Retina (tissue), 1 donor: Measurements from ENCODE around the gene AMTN.
"Not testable (repeated sequence)": the region's sequence is repeated elsewhere in the genome, so short reads cannot be mapped to it uniquely, and the experiment has no call there.

Experiments used
- DNase-seq: peaks from one replicate; pipeline ENCODE4 v3.0.0-alpha.2; 2016

The AMTN gene

GRCh38 chr4:70518269-70518668 lies at the start of gene AMTN:
Gene AMTN (plus strand): TSS chr4:70518569. CDS start chr4:70518778, 209 bp downstream.
- no peak for DNase-seq

- no peak for DNase-seq
These were observed 46.5 kb upstream of the AMTN start, which contains the start of gene MUC7 for GRCh38 chr4:70471897-70472296. Gene MUC7 (plus strand): TSS chr4:70472197. CDS start chr4:70474022, 1,825 bp downstream.

GRCh38 chr4:70473679-70474078 lies 44.7 kb upstream of the AMTN start:
- no peak for DNase-seq

GRCh38 chr4:70488748-70489147 lies 29.6 kb upstream of the AMTN start:
- no peak for DNase-seq

- no peak for DNase-seq
These were observed 22.1 kb upstream of the AMTN start for GRCh38 chr4:70496231-70496630.

GRCh38 chr4:70501838-70502237 lies 16.5 kb upstream of the AMTN start:
- not testable (repeated sequence) for DNase-seq

GRCh38 chr4:70504733-70505132 lies 13.6 kb upstream of the AMTN start:
- no peak for DNase-seq

GRCh38 chr4:70505151-70505748 lies 13.1 kb upstream of the AMTN start:
- DNase-seq: peak; percentile 56

- no peak for DNase-seq
These were observed 9.6 kb upstream of the AMTN start for GRCh38 chr4:70508801-70509200.

- DNase-seq: no peak
These were observed 7.0 kb upstream of the AMTN start for GRCh38 chr4:70511365-70511764.

- no peak for DNase-seq
These were observed 2.8 kb upstream of the AMTN start for GRCh38 chr4:70515367-70516250.

- DNase-seq: no peak
These were observed 347 bp downstream of the AMTN start for GRCh38 chr4:70518716-70519115.

- DNase-seq: no peak
These were observed 4.3 kb downstream of the AMTN start for GRCh38 chr4:70522626-70523025.

GRCh38 chr4:70530997-70531396 lies 12.6 kb downstream of the AMTN start:
- DNase-seq: no peak

- no peak for DNase-seq
These were observed 13.6 kb downstream of the AMTN start for GRCh38 chr4:70531981-70532380.

- DNase-seq: no peak
These were observed 14.8 kb downstream of the AMTN start for GRCh38 chr4:70533211-70533610.

- DNase-seq: no peak
These were observed 15.4 kb downstream of the AMTN start for GRCh38 chr4:70533791-70534190.

GRCh38 chr4:70534886-70535285 lies 16.5 kb downstream of the AMTN start:
- DNase-seq: not testable (repeated sequence)

- no peak for DNase-seq
These were observed 20.5 kb downstream of the AMTN start for GRCh38 chr4:70538869-70539268.

GRCh38 chr4:70544279-70544868 lies 26.0 kb downstream of the AMTN start:
- peak; percentile 5 for DNase-seq

- DNase-seq: no peak
These were observed 38.5 kb downstream of the AMTN start for GRCh38 chr4:70556856-70557255.

- peak; percentile 37 for DNase-seq
These were observed 41.0 kb downstream of the AMTN start for GRCh38 chr4:70559211-70559830.

GRCh38 chr4:70559924-70560323 lies 41.6 kb downstream of the AMTN start:
- DNase-seq: no peak
